ENCODE results near the gene FCGR2B.
"Not testable (repeated sequence)": the region's sequence is repeated elsewhere in the genome, so short reads cannot be mapped to it uniquely, and the experiment has no call there.

GRCh38 chr1:161618517-161618916, 44.4 kb upstream of the FCGR2B start:
- not testable (repeated sequence) for TF ChIP-seq CTCF, POLR2A (IDR thresholded peaks at IDR 0.05)

All from suprapubic skin (tissue), 3 donors.